ENCODE measurements around the gene CACNA2D4.
"Not testable (repeated sequence)": the region's sequence is repeated elsewhere in the genome, so short reads cannot be mapped to it uniquely, and the experiment has no call there.

CACNA2D4 gene

DNA sequence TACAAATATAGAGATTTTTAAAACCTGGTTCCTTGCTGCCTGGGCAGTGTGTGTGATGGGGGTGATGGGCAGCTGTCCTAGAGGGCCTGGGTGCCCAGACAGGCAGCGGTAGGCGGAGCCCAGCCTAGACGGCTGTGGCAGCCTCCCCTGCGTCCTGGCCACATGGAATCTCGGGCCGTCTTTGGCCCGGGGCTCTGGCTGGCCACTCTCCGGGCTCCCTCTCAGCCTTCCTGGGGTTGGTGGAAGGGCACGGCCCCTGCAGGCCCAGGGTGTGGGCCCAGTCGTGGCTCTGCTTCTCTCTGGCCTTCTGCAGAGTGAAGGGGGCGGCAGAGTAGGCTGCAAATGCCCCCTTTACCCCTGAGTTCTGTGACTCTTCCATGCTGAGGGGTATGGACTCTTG lies 95.8 kb downstream of the CACNA2D4 start:
- H3K4me3 ChIP-seq (ENCODE audit: low read depth, low read length) = no peak overlapping the region
- TF ChIP-seq, protein P1, sequence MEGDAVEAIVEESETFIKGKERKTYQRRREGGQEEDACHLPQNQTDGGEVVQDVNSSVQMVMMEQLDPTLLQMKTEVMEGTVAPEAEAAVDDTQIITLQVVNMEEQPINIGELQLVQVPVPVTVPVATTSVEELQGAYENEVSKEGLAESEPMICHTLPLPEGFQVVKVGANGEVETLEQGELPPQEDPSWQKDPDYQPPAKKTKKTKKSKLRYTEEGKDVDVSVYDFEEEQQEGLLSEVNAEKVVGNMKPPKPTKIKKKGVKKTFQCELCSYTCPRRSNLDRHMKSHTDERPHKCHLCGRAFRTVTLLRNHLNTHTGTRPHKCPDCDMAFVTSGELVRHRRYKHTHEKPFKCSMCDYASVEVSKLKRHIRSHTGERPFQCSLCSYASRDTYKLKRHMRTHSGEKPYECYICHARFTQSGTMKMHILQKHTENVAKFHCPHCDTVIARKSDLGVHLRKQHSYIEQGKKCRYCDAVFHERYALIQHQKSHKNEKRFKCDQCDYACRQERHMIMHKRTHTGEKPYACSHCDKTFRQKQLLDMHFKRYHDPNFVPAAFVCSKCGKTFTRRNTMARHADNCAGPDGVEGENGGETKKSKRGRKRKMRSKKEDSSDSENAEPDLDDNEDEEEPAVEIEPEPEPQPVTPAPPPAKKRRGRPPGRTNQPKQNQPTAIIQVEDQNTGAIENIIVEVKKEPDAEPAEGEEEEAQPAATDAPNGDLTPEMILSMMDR (IDR thresholded peaks at IDR 0.05; ENCODE audit: low read depth, low read length, missing control alignments) = no peak
- no peak for DNase-seq (ENCODE audit: low read depth)

DNA sequence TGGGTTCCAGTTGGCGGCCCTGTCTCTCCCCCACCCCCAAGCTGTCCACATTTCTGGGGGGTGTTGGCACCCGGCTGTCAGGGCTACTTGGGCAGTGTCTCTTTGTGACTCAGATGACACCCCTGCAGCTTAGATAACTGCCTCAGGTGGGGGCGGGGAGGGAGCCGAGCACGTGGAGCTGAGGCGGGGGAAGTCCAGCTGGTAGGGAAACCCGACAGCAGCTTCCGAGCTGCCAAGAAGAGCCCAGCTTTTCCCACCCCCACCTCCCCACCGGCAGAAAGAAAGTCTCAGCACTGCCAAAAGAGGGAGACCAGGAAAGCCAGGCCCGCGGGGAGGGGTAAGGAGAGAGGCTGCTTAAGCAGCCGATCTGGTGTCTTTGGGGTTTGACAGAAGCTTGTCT lies 96.6 kb downstream of the CACNA2D4 start:
- TF ChIP-seq, protein P1 (IDR thresholded peaks at IDR 0.05; ENCODE audit: low read depth, low read length, missing control alignments) = no peak
- no peak for DNase-seq (ENCODE audit: low read depth)
- no peak overlapping the region for H3K4me3 ChIP-seq (ENCODE audit: low read depth, low read length)

DNA sequence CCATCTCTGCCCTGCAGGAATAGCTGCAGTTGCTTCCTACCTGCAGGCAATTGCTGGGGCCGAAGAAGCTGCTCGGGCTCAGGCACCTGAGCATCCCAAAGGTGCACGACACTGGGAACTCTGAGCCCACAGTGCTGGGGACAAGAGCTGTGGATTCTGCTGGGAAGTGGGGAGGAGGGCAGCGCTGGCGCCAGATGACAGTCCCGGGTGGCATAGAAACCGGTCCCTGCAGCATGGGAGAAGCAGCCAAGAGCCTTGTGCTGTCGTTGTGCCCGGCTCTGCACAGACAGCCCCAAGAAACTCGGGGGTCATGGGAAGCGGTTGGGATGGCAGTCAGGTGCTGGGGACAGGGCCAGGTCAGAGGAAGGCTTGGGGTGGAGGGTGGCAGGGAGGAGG lies 97.6 kb downstream of the CACNA2D4 start:
- DNase-seq (ENCODE audit: low read depth) = no peak
- H3K4me3 ChIP-seq (ENCODE audit: low read depth, low read length) = no peak overlapping the region
- TF ChIP-seq, protein P1 (IDR thresholded peaks at IDR 0.05; ENCODE audit: low read depth, low read length, missing control alignments) = no peak

DNA sequence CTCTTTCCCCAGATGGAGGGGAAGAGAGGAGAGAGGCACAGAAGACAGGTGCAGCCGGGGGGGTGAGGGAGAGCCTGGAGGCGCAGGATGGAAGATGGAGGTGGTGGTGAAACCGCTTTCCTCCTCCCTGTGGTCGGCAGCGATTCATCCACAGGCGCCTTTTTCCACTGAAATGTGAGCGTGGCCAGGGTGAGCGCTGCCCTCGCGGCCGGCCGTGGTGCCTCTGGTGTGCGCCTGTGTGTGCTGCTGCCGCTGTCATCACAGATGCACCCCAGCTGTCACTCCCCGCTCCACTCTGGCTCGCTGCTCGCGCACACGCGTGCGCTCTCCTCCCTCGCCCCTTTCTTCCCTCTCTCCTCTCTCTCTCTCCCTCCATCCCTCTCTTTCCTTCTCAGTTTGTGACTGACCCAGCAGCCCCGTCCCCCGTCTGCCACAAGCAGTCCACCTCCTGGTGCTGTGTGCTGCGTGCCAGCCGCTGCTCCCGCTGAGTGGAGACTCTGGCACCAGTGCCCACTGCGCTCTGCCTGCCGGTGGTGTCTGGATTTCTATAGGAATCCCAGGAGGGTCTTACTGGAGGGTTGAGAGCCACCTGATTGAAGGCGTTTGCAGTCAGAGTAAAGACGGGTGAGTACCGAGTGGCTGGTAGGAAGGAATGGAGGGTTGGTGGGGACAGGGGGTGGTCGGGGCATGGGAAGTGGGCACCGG lies 98.1 kb downstream of the CACNA2D4 start, which contains the start of gene LRTM2:
Gene LRTM2, plus strand, starts transcription at position 375 of the 705 bp plus-strand sequence. CDS start 7,584 bp downstream, outside the sequence.
- TF ChIP-seq, protein P1 (IDR thresholded peaks at IDR 0.05; ENCODE audit: low read depth, low read length, missing control alignments) = no peak
- DNase-seq (ENCODE audit: low read depth) = no peak
- no peak within 1 kb of the TSS for H3K4me3 ChIP-seq (ENCODE audit: low read depth, low read length)

DNA sequence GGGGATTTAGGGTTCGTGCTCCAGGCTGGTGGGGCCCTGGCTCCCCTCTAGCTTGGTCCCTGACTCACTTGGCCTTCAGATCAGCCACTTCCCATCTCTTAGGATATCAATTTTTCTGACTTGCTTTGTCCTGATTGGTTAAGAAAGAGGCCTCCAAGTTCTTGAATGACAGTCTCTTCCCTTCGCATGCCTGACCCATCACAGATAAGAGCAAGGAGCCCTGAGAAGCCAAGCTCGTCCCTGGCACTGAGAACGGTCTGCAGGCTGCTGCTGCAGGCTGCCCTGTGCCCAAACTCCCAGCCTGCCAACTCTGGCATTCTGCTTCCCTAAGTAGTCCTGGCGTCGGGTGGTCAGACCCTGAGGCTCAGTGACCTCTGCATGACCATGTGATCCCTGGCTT lies 98.9 kb downstream of the CACNA2D4 start:
- no peak overlapping the region for H3K4me3 ChIP-seq (ENCODE audit: low read depth, low read length)
- DNase-seq (ENCODE audit: low read depth) = no peak
- TF ChIP-seq, protein P1 (IDR thresholded peaks at IDR 0.05; ENCODE audit: low read depth, low read length, missing control alignments) = no peak

DNA sequence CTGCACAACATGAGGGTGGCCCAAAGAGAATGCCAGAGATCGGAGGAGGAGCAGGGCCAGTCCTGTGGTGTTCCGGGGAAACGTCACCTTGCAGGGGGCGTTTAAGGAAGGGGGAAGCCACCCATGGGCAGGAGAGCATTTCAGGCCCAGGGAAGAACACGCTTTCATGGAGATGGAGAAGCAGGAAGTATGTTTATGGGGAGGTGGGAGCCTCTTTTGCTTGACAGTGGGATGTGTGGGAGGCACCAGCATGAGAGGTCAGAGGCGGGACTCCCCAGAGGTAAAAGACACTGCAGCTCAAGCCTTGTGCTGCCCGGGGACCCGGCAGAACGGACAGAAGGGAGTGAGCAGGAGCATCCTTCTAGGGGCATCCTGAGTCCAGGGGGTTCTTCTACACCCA lies 99.4 kb downstream of the CACNA2D4 start:
- H3K4me3 ChIP-seq (ENCODE audit: low read depth, low read length) = no peak overlapping the region
- TF ChIP-seq, protein P1 (IDR thresholded peaks at IDR 0.05; ENCODE audit: low read depth, low read length, missing control alignments) = no peak
- no peak for DNase-seq (ENCODE audit: low read depth)

DNA sequence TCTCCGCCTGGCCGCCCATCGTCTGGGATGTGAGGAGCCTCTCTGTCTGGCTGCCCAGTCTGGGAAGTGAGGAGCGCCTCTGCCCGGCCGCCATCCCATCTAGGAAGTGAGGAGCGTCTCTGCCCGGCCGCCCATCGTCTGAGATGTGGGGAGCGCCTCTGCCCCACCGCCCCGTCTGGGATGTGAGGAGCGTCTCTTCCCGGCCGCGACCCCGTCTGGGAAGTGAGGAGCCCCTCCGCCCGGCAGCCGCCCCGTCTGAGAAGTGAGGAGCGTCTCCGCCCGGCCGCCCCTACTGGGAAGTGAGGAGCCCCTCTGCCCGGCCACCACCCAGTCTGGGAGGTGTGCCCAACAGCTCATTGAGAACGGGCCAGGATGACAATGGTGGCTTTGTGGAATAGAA lies 100.5 kb downstream of the CACNA2D4 start:
- H3K4me3 ChIP-seq (ENCODE audit: low read depth, low read length); DNase-seq (ENCODE audit: low read depth): not testable (repeated sequence)
